Limb (tissue), 2 donors: ENCODE data around the gene EXD2.

ENCODE experiments used
- DNase-seq, 2 donors: peaks; one replicate each; pipeline ENCODE4 v3.0.0-alpha.2; 2016; ENCODE audit errors: extremely low spot score in 2 of 2

The EXD2 gene

DNA sequence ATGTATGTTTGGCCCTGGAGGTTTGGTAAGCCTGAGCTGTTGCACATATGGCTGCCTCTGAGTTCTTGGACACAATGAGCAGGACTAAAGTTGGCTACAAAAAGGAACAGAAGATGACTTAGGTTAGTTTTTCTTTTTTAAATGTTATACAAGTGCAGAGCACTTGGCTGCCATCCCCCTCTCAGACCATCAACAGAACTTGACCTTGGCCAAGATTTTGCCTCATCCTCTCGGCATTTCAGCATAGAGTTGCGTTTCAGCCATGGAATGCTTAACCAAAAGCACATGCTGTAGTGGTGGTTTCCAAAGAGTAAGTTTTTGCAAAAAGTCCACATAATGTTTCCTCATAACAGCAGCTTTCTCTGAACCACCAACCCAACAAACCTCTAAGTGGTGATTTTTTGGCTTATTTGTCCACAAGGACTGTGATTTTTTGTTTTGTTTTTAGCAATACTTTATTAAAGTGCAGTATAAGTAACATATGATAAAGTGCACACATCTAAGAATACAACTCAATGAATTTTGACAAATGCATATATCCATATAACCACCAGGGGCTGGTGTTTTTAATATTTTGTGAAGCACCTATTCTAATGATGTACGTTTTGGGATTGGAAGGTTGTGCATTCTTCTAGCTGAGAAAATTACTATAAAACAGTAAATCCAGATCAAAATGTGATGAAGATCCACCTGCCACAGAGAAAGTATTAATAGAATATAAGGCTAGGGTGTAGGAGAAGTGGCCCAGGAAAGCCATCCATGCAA is 56.6 kb downstream of the EXD2 start:
- DNase-seq = peak in 1 of 2 donors; percentile 87

GRCh38 chr14:69249603-69250002 is 58.3 kb downstream of the EXD2 start:
- no peak for DNase-seq

DNA sequence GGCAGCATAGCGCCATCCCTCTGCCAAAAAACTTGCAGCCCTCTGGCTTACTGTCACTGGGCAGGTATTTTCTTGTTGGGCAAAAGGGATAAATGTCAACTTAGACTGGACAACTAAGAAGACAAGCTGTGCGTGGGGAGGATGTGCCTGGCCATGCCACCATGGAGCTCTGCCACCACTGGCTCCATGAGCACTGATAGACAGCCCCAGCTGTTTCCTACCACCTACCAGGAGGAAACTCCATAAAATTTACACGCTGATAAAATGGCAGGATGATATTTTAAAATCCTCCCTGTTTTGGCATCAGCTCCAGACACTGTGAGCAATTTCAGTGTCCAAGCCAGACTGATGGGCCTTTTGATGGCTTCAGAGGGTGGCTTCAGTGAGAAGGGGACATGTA is 61.6 kb downstream of the EXD2 start:
- no peak for DNase-seq

DNA sequence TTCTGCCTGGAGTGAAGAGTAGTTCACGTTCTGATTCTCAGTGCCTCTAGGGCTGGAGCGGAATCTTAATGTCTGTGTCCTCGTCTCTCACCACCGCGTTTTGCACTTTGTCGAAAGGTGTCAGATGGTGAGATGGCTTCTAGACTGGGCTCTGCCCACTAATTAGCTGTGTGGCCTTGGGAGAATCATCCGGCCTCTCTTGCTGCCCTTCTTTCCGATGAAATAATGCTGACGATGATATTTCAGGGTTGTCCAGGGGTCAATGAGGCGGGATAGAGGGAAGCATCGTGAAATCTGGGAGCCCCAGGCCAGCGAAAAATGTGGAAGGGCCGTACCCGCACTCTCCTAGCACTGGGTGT is 67.8 kb downstream of the EXD2 start:
- DNase-seq = no peak

- peak; percentile 34 to 76 for DNase-seq
Observed at GRCh38 chr14:69259527-69260189, 68.4 kb downstream of the EXD2 start, which contains the start of gene GALNT16. TSS of gene GALNT16 (plus strand) at chr14:69260158. CDS start at chr14:69260291, 133 bp downstream.

- peak; percentile 15 to 76 for DNase-seq
Observed at GRCh38 chr14:69260190-69260860, 69.0 kb downstream of the EXD2 start.

- peak; percentile 21 to 74 for DNase-seq
Observed at GRCh38 chr14:69260861-69261564, 69.7 kb downstream of the EXD2 start.

- DNase-seq = no peak
Observed at GRCh38 chr14:69261761-69262331, 70.5 kb downstream of the EXD2 start.

DNA sequence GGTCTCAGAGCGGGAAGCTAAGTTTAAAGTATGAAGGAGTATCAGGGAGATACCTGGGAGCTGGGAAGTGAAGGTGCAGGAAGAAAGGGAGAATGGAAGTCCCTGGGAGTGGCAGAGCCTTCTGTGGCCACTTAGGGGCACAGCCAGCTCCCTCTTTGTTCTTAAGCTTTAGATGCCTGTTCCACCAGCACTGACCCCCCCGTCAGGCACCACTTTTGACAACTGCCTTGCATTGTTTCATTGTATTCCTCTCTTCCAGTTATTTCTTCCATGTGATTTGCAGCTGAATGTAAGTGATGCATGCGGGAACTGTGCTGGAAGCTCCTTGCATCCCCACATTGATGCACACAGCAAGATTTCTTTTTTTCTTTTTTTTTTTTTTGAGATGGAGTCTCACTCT is 71.2 kb downstream of the EXD2 start:
- no peak for DNase-seq

DNA sequence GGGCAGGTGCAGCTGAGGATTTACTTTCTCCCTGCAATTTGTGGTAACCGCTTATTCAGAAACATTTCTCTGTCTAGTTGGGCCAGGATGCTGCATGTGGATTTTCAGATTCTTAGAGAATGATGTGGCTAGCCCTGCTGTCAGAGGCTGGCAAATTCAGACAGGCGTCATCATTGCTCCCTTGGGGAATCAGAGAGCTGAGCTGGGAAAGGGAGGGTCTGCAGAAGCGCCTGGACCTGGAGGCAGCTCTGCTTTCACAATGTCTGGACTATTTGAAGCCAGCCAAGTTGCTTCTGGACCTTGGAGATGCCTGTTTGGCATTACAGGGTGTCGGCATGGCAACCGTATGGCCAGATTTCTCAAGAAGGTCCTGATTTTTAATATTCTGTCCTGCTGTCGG is 72.1 kb downstream of the EXD2 start:
- no peak for DNase-seq

- DNase-seq = no peak
Observed at GRCh38 chr14:69263771-69264170, 72.5 kb downstream of the EXD2 start.

DNA sequence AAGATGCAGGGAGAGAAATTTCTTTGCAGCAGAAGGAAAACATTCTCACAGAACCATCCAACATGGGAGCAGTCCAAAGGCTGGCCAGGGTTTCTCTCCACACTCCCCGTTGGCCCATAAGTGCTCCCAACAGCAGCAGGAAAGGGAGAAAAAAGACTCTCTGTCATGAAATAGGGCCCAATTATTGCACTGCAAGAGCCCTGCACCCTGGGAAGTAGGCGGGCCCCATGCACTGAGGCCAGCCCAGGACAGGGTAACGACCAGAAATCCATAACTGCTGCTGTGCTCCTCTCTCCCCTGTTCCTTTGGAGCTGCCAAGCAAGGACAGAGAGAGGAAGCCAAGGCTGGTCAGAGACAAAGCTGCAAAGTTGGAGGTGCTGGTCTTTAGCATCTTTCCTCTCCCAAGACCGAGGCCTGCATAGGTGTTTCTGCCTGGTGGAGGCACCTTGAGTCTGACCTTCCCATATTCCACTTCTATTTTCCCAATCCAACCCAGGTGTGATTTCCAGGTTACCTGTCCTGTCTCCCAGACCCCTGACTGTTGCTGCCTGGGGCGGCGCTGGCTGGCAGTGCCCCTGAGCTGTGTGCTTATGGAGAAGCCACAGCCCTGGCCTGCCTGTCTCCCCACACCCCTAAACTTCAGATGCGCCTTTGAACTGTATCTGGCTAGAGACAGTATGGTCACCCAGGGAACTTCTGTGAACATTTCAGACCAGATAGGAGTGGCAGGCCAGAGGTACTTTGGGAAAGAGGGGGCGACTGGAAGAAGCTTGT is 75.5 kb downstream of the EXD2 start:
- no peak for DNase-seq

GRCh38 chr14:69267492-69267891 is 76.2 kb downstream of the EXD2 start:
- DNase-seq = no peak

- no peak for DNase-seq
Observed at GRCh38 chr14:69268223-69268622, 76.9 kb downstream of the EXD2 start.

GRCh38 chr14:69268763-69269162 is 77.5 kb downstream of the EXD2 start:
- DNase-seq = no peak

DNA sequence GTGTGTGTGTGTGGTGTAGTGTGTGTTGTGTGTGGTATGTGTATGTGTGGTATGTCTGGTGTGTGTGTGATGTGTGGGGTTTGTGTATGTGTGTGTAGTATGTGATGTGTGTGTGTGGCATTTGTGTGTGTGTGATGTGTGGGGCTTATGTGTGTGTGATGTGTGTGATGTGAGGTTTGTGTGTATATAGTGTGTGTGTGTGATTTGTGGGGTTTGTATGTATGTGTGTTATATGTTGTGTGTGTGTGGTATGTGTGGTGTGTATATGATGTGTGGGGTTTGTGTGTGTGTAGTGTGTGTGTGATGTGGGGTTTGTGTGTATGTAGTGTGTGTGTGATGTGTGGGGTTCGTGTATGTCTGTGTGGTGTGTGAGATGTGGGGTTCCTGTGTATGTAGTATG is 78.1 kb downstream of the EXD2 start:
- DNase-seq = no peak

DNA sequence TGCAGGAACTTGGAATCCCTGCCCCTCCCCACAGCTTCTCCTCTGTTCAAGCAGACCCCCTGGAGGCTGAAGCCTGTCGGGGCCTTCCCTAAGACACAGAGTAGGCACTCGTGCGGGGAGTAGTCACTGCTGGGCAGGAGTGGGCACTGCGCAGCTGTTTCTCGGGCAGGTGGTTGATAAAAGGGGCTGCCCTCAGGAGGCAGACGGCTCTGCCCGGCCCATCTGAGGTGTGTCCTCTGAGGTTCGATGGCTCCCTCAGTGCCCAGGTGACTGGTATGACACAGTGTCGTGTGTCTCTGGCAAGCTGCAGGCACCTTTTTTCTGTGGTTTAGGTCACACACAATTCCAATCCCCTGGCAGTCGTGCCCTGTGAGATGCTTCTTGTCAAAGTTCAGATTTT is 78.8 kb downstream of the EXD2 start:
- no peak for DNase-seq

DNA sequence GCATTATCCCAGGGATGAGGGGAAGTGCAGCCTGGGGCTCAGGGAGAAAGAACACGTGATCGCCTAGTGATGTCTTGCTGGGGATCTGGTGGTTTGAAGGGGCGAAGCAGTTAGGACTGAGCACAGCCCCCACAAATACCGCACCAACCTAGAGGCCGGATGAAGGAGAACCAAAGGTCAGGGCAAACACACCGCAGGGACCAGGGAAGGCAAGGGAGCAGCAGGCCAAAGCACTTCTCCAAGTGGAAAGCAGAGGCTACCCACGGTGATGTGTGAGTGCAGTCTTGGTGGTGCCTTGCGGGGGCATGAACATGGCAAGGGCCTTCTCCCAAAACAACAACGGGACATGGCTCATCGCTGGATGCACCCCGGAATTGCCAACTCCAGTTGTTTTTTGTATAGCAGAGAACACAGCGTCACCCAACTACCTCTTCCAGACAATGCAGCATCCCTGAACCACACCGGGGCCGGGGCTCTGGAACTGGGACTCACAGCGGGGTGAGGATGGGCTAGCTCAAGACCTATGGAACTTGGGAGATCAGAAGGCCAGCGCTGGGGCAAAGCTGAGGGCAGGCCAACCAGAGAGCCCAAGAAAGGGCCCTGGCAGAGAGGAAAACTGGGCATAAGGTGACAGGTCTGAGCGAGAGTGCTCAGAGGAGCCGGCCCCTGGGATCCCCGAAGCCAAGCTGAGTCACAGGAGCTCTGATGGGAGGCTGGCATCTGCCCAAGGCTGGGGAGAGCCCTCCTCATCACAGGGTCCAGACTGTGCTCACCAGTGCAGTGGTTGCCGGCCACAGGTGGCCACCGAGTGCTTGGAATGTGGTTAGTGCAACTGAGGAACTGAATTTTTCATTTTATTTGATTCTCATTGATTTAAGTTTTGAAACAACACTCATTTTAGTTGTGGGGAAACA is 79.8 kb downstream of the EXD2 start:
- no peak for DNase-seq

GRCh38 chr14:69274321-69274720 is 83.0 kb downstream of the EXD2 start:
- no peak for DNase-seq

- DNase-seq = no peak
Observed at GRCh38 chr14:69275331-69275730, 84.0 kb downstream of the EXD2 start.
